ENCODE measurements around the gene ZNF33A.
"Not testable (repeated sequence)": the region's sequence is repeated elsewhere in the genome, so short reads cannot be mapped to it uniquely, and the experiment has no call there.

The ZNF33A gene

DNA sequence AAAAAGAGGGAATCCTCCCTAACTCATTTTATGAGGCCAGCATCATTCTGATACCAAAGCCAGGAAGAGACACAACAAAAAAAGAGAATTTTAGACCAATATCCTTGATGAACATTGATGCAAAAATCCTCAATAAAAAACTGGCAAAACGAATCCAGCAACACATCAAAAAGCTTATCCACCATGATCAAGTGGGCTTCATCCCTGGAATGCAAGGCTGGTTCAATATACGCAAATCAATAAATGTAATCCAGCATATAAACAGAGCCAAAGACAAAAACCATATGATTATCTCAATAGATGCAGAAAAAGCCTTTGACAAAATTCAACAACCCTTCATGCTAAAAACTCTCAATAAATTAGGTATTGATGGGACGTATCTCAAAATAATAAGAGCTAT, 11.6 kb upstream of the ZNF33A start:
- H3K9me3 ChIP-seq (replicated peaks in 1 of 2; ENCODE audit: control insufficient read depth in 2 of 2, insufficient read depth in 1 of 2, low read depth in 1 of 2, low read length in 2 of 2); H2BK12ac ChIP-seq (ENCODE audit: low read length); H4K8ac ChIP-seq (ENCODE audit: low read depth, low read length); H2AFZ ChIP-seq (ENCODE audit: low read length); H4K91ac ChIP-seq (ENCODE audit: low read depth, low read length, poor library complexity); H3K27me3 ChIP-seq (ENCODE audit: control insufficient read depth in 3 of 3, insufficient read depth in 3 of 3, low read depth in 1 of 3, low read length in 3 of 3); H2BK120ac ChIP-seq (ENCODE audit: low read depth, low read length); H3K4me1 ChIP-seq (ENCODE audit: control insufficient read depth in 2 of 2, insufficient read depth in 1 of 2, low read depth in 1 of 2, low read length in 2 of 2); H3K18ac ChIP-seq (ENCODE audit: low read length); H2BK5ac ChIP-seq (ENCODE audit: low read length); H2BK15ac ChIP-seq (ENCODE audit: low read length); H2AK5ac ChIP-seq (ENCODE audit: low read depth, low read length); H3K4ac ChIP-seq (ENCODE audit: low read length); H3K9ac ChIP-seq (ENCODE audit: low read depth, low read length, poor library complexity); H3K4me3 ChIP-seq (ENCODE audit: low read length in 2 of 2); H3K14ac ChIP-seq (ENCODE audit: low read length); H3K23ac ChIP-seq (ENCODE audit: low read depth, low read length, poor library complexity); DNase-seq (ENCODE audit: low spot score); H3K4me2 ChIP-seq (ENCODE audit: insufficient read depth, low read length, poor library complexity, severe bottlenecking); H3K27ac ChIP-seq (replicated peaks; ENCODE audit: low read length); H3K36me3 ChIP-seq (replicated peaks in 1 of 2; ENCODE audit: control insufficient read depth in 2 of 2, insufficient read depth in 2 of 2, low read length in 2 of 2); H3K79me1 ChIP-seq (ENCODE audit: low read depth, low read length): not testable (repeated sequence)
- no CpG with 5 or more reads among the region's 3 CpGs for WGBS, 2 donors (ENCODE audit: extremely low coverage in 2 of 2, insufficient read length in 2 of 2, insufficient replicate concordance in 1 of 2)

DNA sequence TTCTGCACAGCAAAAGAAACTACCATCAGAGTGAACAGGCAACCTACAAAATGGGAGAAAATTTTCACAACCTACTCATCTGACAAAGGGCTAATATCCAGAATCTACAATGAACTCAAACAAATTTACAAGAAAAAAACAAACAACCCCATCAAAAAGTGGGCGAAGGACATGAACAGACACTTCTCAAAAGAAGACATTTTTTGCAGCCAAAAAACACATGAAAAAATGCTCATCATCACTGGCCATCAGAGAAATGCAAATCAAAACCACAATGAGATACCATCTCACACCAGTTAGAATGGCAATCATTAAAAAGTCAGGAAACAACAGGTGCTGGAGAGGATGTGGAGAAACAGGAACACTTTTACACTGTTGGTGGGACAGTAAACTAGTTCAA, 10.0 kb upstream of the ZNF33A start:
- not testable (repeated sequence) for H2AFZ ChIP-seq (ENCODE audit: low read length); H2BK15ac ChIP-seq (ENCODE audit: low read length); H3K79me1 ChIP-seq (ENCODE audit: low read depth, low read length); H3K36me3 ChIP-seq (replicated peaks in 1 of 2; ENCODE audit: control insufficient read depth in 2 of 2, insufficient read depth in 2 of 2, low read length in 2 of 2); H4K8ac ChIP-seq (ENCODE audit: low read depth, low read length); H3K4ac ChIP-seq (ENCODE audit: low read length); H3K4me1 ChIP-seq (ENCODE audit: control insufficient read depth in 2 of 2, insufficient read depth in 1 of 2, low read depth in 1 of 2, low read length in 2 of 2); H2BK5ac ChIP-seq (ENCODE audit: low read length); DNase-seq (ENCODE audit: low spot score); H3K14ac ChIP-seq (ENCODE audit: low read length); H4K91ac ChIP-seq (ENCODE audit: low read depth, low read length, poor library complexity); H3K18ac ChIP-seq (ENCODE audit: low read length); H3K9me3 ChIP-seq (replicated peaks in 1 of 2; ENCODE audit: control insufficient read depth in 2 of 2, insufficient read depth in 1 of 2, low read depth in 1 of 2, low read length in 2 of 2); H2BK12ac ChIP-seq (ENCODE audit: low read length); H3K9ac ChIP-seq (ENCODE audit: low read depth, low read length, poor library complexity); H3K27ac ChIP-seq (replicated peaks; ENCODE audit: low read length); H3K23ac ChIP-seq (ENCODE audit: low read depth, low read length, poor library complexity); H3K4me3 ChIP-seq (ENCODE audit: low read length in 2 of 2); H2AK5ac ChIP-seq (ENCODE audit: low read depth, low read length); H3K4me2 ChIP-seq (ENCODE audit: insufficient read depth, low read length, poor library complexity, severe bottlenecking); H2BK120ac ChIP-seq (ENCODE audit: low read depth, low read length); H3K27me3 ChIP-seq (ENCODE audit: control insufficient read depth in 3 of 3, insufficient read depth in 3 of 3, low read depth in 1 of 3, low read length in 3 of 3)
- no CpG with 5 or more reads among the region's 1 CpG for WGBS, 2 donors (ENCODE audit: extremely low coverage in 2 of 2, insufficient read length in 2 of 2, insufficient replicate concordance in 1 of 2)

DNA sequence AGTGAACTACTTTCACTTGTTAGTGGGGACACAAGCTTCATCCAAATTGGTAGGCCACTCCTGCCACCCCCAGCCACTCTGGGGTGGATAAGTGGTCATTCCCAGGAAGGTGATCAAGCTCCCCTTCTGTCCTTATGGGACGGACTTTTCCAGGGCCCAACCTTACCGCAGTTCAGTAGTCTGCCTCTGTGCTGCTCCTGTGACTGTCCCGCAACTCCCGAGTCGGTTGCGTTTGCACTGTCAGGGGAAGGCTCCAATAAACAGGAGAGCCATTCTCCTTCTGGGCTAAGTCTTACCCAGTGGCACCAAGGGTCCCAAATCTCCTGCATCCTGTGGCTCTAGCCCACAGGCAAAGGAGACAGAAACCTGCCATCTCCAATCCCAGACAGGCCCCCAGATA, 7.4 kb upstream of the ZNF33A start:
- Histone ChIP-seq H3K4ac (ENCODE audit: low read length) (no peak overlapping the region), H2BK15ac (ENCODE audit: low read length) (no peak overlapping the region), H3K23ac (ENCODE audit: low read depth, low read length, poor library complexity) (no peak overlapping the region), H3K4me1 (ENCODE audit: control insufficient read depth in 2 of 2, insufficient read depth in 1 of 2, low read depth in 1 of 2, low read length in 2 of 2) (no peaks in the 10 kb centered on the region), H2AFZ (ENCODE audit: low read length) (no peak overlapping the region), H3K79me1 (ENCODE audit: low read depth, low read length) (no peaks in the 10 kb centered on the region), H4K91ac (ENCODE audit: low read depth, low read length, poor library complexity) (no peak overlapping the region), H3K27me3 (ENCODE audit: control insufficient read depth in 3 of 3, insufficient read depth in 3 of 3, low read depth in 1 of 3, low read length in 3 of 3) (peaks cover 0 to 3% (median 0%) of the 10 kb centered on the region in 3 experiments), H4K8ac (ENCODE audit: low read depth, low read length) (no peak overlapping the region), H2AK5ac (ENCODE audit: low read depth, low read length) (no peak overlapping the region), H2BK5ac (ENCODE audit: low read length) (no peak overlapping the region), H3K14ac (ENCODE audit: low read length) (no peak overlapping the region), H2BK120ac (ENCODE audit: low read depth, low read length) (no peak overlapping the region), H3K36me3 (replicated peaks in 1 of 2; ENCODE audit: control insufficient read depth in 2 of 2, insufficient read depth in 2 of 2, low read length in 2 of 2) (no peaks in the 10 kb centered on the region), H2BK12ac (ENCODE audit: low read length) (no peak overlapping the region), H3K18ac (ENCODE audit: low read length) (no peak overlapping the region), H3K4me2 (ENCODE audit: insufficient read depth, low read length, poor library complexity, severe bottlenecking) (no peak overlapping the region), H3K9ac (ENCODE audit: low read depth, low read length, poor library complexity) (no peak overlapping the region), H3K4me3 (ENCODE audit: low read length in 2 of 2) (no peak overlapping the region), H3K9me3 (replicated peaks in 1 of 2; ENCODE audit: control insufficient read depth in 2 of 2, insufficient read depth in 1 of 2, low read depth in 1 of 2, low read length in 2 of 2) (peaks cover 2% of the 10 kb centered on the region in 2 donors), H3K27ac (replicated peaks; ENCODE audit: low read length) (no peak overlapping the region)
- no CpG with 5 or more reads among the region's 6 CpGs for WGBS, 2 donors (ENCODE audit: extremely low coverage in 2 of 2, insufficient read length in 2 of 2, insufficient replicate concordance in 1 of 2)
- no peak for DNase-seq (ENCODE audit: low spot score)

DNA sequence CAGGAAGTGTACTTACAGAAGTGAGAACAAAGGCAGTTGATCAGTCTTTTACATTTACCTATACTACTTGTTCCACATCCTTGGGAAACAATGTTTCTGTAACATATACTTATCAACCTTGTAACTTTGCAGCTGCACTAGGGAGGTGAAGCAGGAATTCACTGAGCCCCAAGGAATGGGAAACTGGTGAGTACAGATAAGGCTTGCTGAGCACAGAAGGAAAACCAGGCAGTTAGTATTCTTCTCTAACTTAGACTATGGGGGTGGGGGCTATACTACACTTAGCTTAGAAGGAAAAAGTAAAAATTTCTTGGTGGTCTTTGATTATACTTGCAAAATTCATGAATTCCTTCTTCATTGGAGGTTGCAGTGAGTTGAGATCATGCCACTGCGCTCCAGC, 6.9 kb upstream of the ZNF33A start:
- no peak overlapping the region for H3K18ac ChIP-seq (ENCODE audit: low read length)
- H3K14ac ChIP-seq (ENCODE audit: low read length), result no peak overlapping the region
- no peak overlapping the region for H3K9ac ChIP-seq (ENCODE audit: low read depth, low read length, poor library complexity)
- H2BK12ac ChIP-seq (ENCODE audit: low read length), result no peak overlapping the region
- no peaks in the 10 kb centered on the region for H3K36me3 ChIP-seq (replicated peaks in 1 of 2; ENCODE audit: control insufficient read depth in 2 of 2, insufficient read depth in 2 of 2, low read length in 2 of 2)
- no peaks in the 10 kb centered on the region for H3K79me1 ChIP-seq (ENCODE audit: low read depth, low read length)
- no peak overlapping the region for H3K4me2 ChIP-seq (ENCODE audit: insufficient read depth, low read length, poor library complexity, severe bottlenecking)
- no peak overlapping the region for H3K4ac ChIP-seq (ENCODE audit: low read length)
- no CpG with 5 or more reads among the region's 1 CpG for WGBS, 2 donors (ENCODE audit: extremely low coverage in 2 of 2, insufficient read length in 2 of 2, insufficient replicate concordance in 1 of 2)
- no peak overlapping the region for H2BK15ac ChIP-seq (ENCODE audit: low read length)
- H4K8ac ChIP-seq (ENCODE audit: low read depth, low read length), result no peak overlapping the region
- no peak overlapping the region for H3K27ac ChIP-seq (replicated peaks; ENCODE audit: low read length)
- H2BK5ac ChIP-seq (ENCODE audit: low read length), result no peak overlapping the region
- no peak overlapping the region for H2BK120ac ChIP-seq (ENCODE audit: low read depth, low read length)
- no peak overlapping the region for H2AK5ac ChIP-seq (ENCODE audit: low read depth, low read length)
- no peak overlapping the region for H3K23ac ChIP-seq (ENCODE audit: low read depth, low read length, poor library complexity)
- DNase-seq (ENCODE audit: low spot score), result no peak
- peaks cover 2 to 5% of the 10 kb centered on the region in 2 donors for H3K9me3 ChIP-seq (replicated peaks in 1 of 2; ENCODE audit: control insufficient read depth in 2 of 2, insufficient read depth in 1 of 2, low read depth in 1 of 2, low read length in 2 of 2)
- H3K4me3 ChIP-seq (ENCODE audit: low read length in 2 of 2), result no peak overlapping the region
- H3K4me1 ChIP-seq (ENCODE audit: control insufficient read depth in 2 of 2, insufficient read depth in 1 of 2, low read depth in 1 of 2, low read length in 2 of 2), result no peaks in the 10 kb centered on the region
- H4K91ac ChIP-seq (ENCODE audit: low read depth, low read length, poor library complexity), result no peak overlapping the region
- H2AFZ ChIP-seq (ENCODE audit: low read length), result no peak overlapping the region
- H3K27me3 ChIP-seq (ENCODE audit: control insufficient read depth in 3 of 3, insufficient read depth in 3 of 3, low read depth in 1 of 3, low read length in 3 of 3), result peaks cover 0 to 3% (median 0%) of the 10 kb centered on the region in 3 experiments
